OCI-LY1 (cell line): ENCODE results near the gene CCDC7.

ENCODE experiments used
- H2AFZ ChIP-seq: fragments of 200-600 bp; sonication (generic), shearing (Covaris generic); 2 replicates; pipeline ENCODE4 v1.6.0; 2014; ENCODE audit warnings: antibody characterized with exemption, mild to moderate bottlenecking, low read length
- H3F3A ChIP-seq: fragments of 200-600 bp; sonication (generic), shearing (Covaris generic); 2 replicates; pipeline ENCODE4 v1.6.0; 2014; ENCODE audit warnings: mild to moderate bottlenecking, antibody characterized with exemption, low read length, moderate library complexity; ENCODE audit not compliant: insufficient read depth
- H3K27ac ChIP-seq: fragments of 200-600 bp; sonication (generic); 2 replicates; pipeline ENCODE4 v1.5.1; 2014; ENCODE audit warnings: low read length, mixed run types, mild to moderate bottlenecking, low read depth; ENCODE audit not compliant: poor library complexity, severe bottlenecking
- H3K27me3 ChIP-seq: fragments of 200-600 bp; sonication (generic); 2 replicates; pipeline ENCODE4 v1.6.0; 2014; ENCODE audit warnings: antibody characterized with exemption, mild to moderate bottlenecking, low read length, moderate library complexity; ENCODE audit not compliant: insufficient read depth
- H3K36me3 ChIP-seq: fragments of 200-600 bp; sonication (generic); 2 replicates; pipeline ENCODE4 v1.6.1; 2014; ENCODE audit warnings: mild to moderate bottlenecking, antibody characterized with exemption, low read length, moderate library complexity, mixed read lengths; ENCODE audit not compliant: insufficient read depth
- H3K4me1 ChIP-seq: fragments of 200-600 bp; sonication (generic); 2 replicates; pipeline ENCODE4 v1.5.1; 2014; ENCODE audit warnings: mild to moderate bottlenecking, low read length, moderate library complexity; ENCODE audit not compliant: insufficient read depth, severe bottlenecking
- H3K4me2 ChIP-seq: fragments of 200-600 bp; sonication (generic), shearing (Covaris generic); 2 replicates; pipeline ENCODE4 v1.6.1; 2014; ENCODE audit warnings: low read length
- H3K4me3 ChIP-seq: fragments of 200-600 bp; sonication (generic); 2 replicates; pipeline ENCODE4 v1.5.1; 2014; ENCODE audit warnings: low read length, low read depth, mild to moderate bottlenecking, mixed read lengths; ENCODE audit not compliant: poor library complexity, severe bottlenecking
- H3K79me2 ChIP-seq: fragments of 200-600 bp; shearing (Covaris generic); 2 replicates; pipeline ENCODE4 v1.6.1; 2016; ENCODE audit warnings: mixed run types, low read length, mixed read lengths; ENCODE audit not compliant: insufficient read depth
- H3K9ac ChIP-seq: fragments of 200-600 bp; sonication (generic), shearing (Covaris generic); 2 replicates; pipeline ENCODE4 v1.6.1; 2014; ENCODE audit warnings: mild to moderate bottlenecking, low read length, mixed read lengths
- H3K9me2 ChIP-seq: fragments of 200-600 bp; sonication (generic), shearing (Covaris generic); 2 replicates; pipeline ENCODE4 v1.6.1; 2014; ENCODE audit warnings: low read depth, mild to moderate bottlenecking, low read length, mixed read lengths
- H3K9me3 ChIP-seq: fragments of 200-600 bp; shearing (Covaris generic); 2 replicates; pipeline ENCODE4 v1.6.1; 2014; ENCODE audit warnings: low read length, mixed read lengths
- H4K20me1 ChIP-seq: fragments of 200-600 bp; sonication (generic), shearing (Covaris generic); 2 replicates; pipeline ENCODE4 v1.6.0; 2016; ENCODE audit warnings: mild to moderate bottlenecking, low read length; ENCODE audit not compliant: insufficient read depth
- CTCF ChIP-seq: fragments of 200-600 bp; sonication (generic), shearing (Covaris generic); IDR thresholded peaks from 2 replicates; pipeline ENCODE4 v1.5.1; 2017; ENCODE audit warnings: mild to moderate bottlenecking, antibody characterized with exemption, low read length, moderate library complexity, mixed read lengths
- EZH2 ChIP-seq: fragments of 200-600 bp; sonication (generic), shearing (Covaris generic); IDR thresholded peaks from 2 replicates; pipeline ENCODE4 v1.8.0; 2017; ENCODE audit warnings: borderline replicate concordance, mixed run types, mild to moderate bottlenecking, antibody characterized with exemption, low read length, moderate library complexity, mixed read lengths

CCDC7 gene

GRCh38 chr10:32417911-32418547 lies 27.9 kb upstream of the CCDC7 start:
- no peaks in the 10 kb centered on the region for H3K79me2 ChIP-seq
- H3K9me2 ChIP-seq = no peaks in the 10 kb centered on the region
- H3K4me3 ChIP-seq = no peak overlapping the region
- H3K9ac ChIP-seq = no peak overlapping the region
- H4K20me1 ChIP-seq = no peaks in the 10 kb centered on the region
- H3K4me2 ChIP-seq = no peak overlapping the region
- no peaks in the 10 kb centered on the region for H3K9me3 ChIP-seq
- H3F3A ChIP-seq = no peaks in the 10 kb centered on the region
- H2AFZ ChIP-seq = no peak overlapping the region
- no peak overlapping the region for H3K27ac ChIP-seq
- H3K36me3 ChIP-seq = no peaks in the 10 kb centered on the region
- no peaks in the 10 kb centered on the region for H3K27me3 ChIP-seq
- H3K4me1 ChIP-seq = no peaks in the 10 kb centered on the region
- no peak for TF ChIP-seq CTCF
- no peak for TF ChIP-seq EZH2

DNA sequence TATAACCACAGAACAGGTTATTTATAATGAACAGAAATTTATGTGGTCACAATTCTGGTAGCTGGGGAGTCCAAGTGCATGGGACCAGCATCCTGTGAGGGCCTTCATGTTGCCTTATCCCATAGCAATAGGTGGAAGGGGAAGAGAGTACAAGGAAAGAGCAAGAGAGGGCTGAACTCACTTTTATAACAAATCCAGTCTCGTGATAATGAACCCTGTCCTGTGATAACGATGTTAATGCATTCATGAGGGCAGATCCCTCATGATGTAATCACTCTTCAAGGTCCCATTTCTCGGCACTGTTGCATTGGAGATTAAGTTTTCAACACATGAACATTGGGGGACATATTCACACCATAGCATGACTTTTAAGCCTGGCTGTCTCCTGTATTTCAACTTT lies 27.4 kb upstream of the CCDC7 start:
- Histone ChIP-seq H3K4me3 (no peak overlapping the region), H3K27ac (no peak overlapping the region), H3K9ac (no peak overlapping the region), H3F3A (no peaks in the 10 kb centered on the region), H3K9me3 (no peaks in the 10 kb centered on the region), H3K36me3 (no peaks in the 10 kb centered on the region), H4K20me1 (no peaks in the 10 kb centered on the region), H3K27me3 (no peaks in the 10 kb centered on the region), H2AFZ (no peak overlapping the region), H3K4me2 (no peak overlapping the region), H3K79me2 (no peaks in the 10 kb centered on the region), H3K9me2 (no peaks in the 10 kb centered on the region), H3K4me1 (no peaks in the 10 kb centered on the region)
- TF ChIP-seq EZH2 (no peak), CTCF (no peak)

DNA sequence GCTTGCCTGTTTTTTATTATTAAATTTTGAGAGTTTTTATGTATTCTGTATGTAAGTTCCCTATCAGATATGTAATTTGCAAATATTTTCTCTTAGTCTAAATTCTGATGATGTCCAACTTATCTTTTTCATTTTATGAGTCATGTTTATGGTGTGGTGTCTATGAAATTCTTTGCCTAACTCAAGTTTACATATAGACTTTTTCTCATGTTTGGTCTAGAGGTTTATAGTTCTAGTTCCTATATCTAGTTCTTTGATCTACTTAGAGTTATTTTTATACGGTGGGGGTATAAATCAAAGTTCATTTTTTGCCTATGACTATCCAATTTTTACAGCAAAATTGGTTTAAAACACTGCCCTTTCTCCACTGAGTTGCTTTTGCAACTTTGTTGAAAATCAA lies 26.3 kb upstream of the CCDC7 start:
- Histone ChIP-seq H3K9ac (no peak overlapping the region), H3K36me3 (no peaks in the 10 kb centered on the region)

More for the DNA sequence above, 26.3 kb upstream of the CCDC7 start:
- no peak for TF ChIP-seq EZH2
- TF ChIP-seq CTCF = no peak
- Histone ChIP-seq H4K20me1 (no peaks in the 10 kb centered on the region), H3K4me1 (no peaks in the 10 kb centered on the region), H3F3A (no peaks in the 10 kb centered on the region), H3K27me3 (no peaks in the 10 kb centered on the region), H2AFZ (no peak overlapping the region), H3K79me2 (no peaks in the 10 kb centered on the region), H3K9me2 (no peaks in the 10 kb centered on the region), H3K4me2 (no peak overlapping the region), H3K4me3 (no peak overlapping the region), H3K9me3 (no peaks in the 10 kb centered on the region), H3K27ac (no peak overlapping the region)
